Neural crest cell (in vitro differentiated cells): ENCODE results near the gene KIF4A. TPM values are rescaled to one million over a fixed set of nuclear protein-coding genes. Genes with fewer than 3 reads are reported as not detected.

Experiments used
- DNase-seq: peaks from one replicate; pipeline ENCODE4 v3.0.0; 2021; ENCODE audit warnings: low read depth, mixed read lengths, low spot score
- H3K27ac Mint-ChIP-seq: one replicate; pipeline ENCODE4 v1.8.0; 2021; ENCODE audit warnings: mild to moderate bottlenecking, mixed read lengths; ENCODE audit not compliant: unreplicated experiment
- H3K27me3 Mint-ChIP-seq: 2 replicates; pipeline ENCODE4 v1.8.0; 2021; ENCODE audit warnings: low read depth, mild to moderate bottlenecking, mixed read lengths
- H3K36me3 Mint-ChIP-seq: 2 replicates; pipeline ENCODE4 v1.8.0; 2021; ENCODE audit warnings: low read depth, mild to moderate bottlenecking, mixed read lengths
- H3K4me1 Mint-ChIP-seq: 2 replicates; pipeline ENCODE4 v1.8.0; 2021; ENCODE audit warnings: mixed read lengths
- H3K4me3 Mint-ChIP-seq: one replicate; pipeline ENCODE4 v1.8.0; 2021; ENCODE audit warnings: mild to moderate bottlenecking, mixed read lengths
- H3K9me3 Mint-ChIP-seq: 2 replicates; pipeline ENCODE4 v1.8.0; 2021; ENCODE audit warnings: mixed read lengths
- total RNA-seq: library from RNA; stranded (reverse); gene quantifications from 2 replicates; pipeline ENCODE4 v1.2.1, GENCODE V29; 2021
- TF ChIP-seq, protein P1 (sequence below): fragments of 200-600 bp; sonication (generic); conservative IDR thresholded peaks from 2 replicates; pipeline ENCODE4 v1.5.0; 2021; ENCODE audit warnings: antibody characterized with exemption, mild to moderate bottlenecking

KIF4A gene
- total RNA-seq, 1 donor from 2014 or later, result 58.5 TPM

DNA sequence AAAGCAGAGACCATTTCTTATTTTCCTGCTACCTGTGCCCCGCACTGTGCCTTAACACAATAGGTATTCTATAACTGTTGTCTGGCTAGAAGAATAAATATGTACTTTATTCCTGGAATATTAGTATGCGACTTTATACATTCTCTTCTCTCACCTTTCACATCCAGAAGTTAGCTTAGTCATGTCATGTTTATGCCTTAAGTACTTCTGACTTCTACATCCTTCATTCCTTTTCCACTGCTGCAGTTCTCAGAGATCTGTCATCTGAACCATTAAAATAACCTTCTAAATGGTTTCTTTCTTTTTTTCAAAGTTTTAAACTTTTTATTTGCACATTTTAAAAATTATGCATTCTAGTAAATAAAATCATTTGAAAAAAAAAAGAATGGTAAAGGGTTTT lies 34.4 kb downstream of the KIF4A start:
- TF ChIP-seq, protein P1, sequence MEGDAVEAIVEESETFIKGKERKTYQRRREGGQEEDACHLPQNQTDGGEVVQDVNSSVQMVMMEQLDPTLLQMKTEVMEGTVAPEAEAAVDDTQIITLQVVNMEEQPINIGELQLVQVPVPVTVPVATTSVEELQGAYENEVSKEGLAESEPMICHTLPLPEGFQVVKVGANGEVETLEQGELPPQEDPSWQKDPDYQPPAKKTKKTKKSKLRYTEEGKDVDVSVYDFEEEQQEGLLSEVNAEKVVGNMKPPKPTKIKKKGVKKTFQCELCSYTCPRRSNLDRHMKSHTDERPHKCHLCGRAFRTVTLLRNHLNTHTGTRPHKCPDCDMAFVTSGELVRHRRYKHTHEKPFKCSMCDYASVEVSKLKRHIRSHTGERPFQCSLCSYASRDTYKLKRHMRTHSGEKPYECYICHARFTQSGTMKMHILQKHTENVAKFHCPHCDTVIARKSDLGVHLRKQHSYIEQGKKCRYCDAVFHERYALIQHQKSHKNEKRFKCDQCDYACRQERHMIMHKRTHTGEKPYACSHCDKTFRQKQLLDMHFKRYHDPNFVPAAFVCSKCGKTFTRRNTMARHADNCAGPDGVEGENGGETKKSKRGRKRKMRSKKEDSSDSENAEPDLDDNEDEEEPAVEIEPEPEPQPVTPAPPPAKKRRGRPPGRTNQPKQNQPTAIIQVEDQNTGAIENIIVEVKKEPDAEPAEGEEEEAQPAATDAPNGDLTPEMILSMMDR, result no peak
- Mint-ChIP-seq H3K9me3 (no peaks in the 10 kb centered on the region), H3K27ac (no peak overlapping the region), H3K4me3 (no peak overlapping the region), H3K27me3 (no peaks in the 10 kb centered on the region), H3K4me1 (no peaks in the 10 kb centered on the region), H3K36me3 (peaks cover 3% of the 10 kb centered on the region)
- DNase-seq, result no peak

DNA sequence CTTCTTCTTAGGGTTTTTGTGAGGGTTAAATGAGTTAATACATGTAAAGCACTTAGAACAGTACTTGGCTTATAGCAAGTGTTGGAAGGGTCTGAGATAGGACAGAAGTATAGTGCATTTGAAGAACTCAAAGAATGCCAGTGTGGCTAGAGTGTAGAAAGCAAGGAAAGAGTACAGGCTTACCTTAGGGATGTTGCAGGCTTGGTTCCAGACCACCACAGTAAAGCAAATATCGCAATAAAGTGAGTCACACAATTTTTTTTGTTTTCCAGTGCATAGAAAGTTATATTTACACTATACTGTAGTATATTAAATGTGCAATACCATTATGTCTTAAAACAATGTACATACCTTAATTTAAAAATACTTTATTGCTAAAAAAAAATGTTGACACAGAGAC lies 41.3 kb downstream of the KIF4A start:
- Mint-ChIP-seq H3K4me3 (no peak overlapping the region), H3K4me1 (no peaks in the 10 kb centered on the region), H3K27me3 (no peaks in the 10 kb centered on the region), H3K27ac (no peak overlapping the region), H3K36me3 (peaks cover 5% of the 10 kb centered on the region), H3K9me3 (no peaks in the 10 kb centered on the region)
- TF ChIP-seq, protein P1, result no peak
- DNase-seq, result no peak

DNA sequence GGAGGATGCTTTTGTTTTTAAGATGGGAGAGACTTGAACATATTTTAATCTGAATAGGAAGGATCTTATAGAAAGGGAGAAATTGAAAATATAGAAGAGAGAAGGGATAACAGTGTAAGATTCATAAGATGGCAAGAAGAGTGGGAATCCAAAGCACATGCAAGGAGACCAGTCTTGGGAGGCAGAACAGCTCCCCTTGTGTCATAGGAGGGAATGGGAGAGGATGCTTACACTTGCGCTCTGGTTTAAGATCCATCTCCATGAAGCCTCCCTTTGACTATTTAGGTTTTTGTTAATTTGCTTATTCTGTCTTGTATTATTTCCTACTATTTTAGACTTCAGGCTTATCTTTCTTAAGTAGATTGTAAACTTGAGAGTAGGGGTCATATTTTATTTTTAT lies 42.7 kb downstream of the KIF4A start:
- Mint-ChIP-seq H3K4me3 (no peak overlapping the region), H3K4me1 (no peaks in the 10 kb centered on the region), H3K27ac (no peak overlapping the region), H3K9me3 (no peaks in the 10 kb centered on the region), H3K27me3 (no peaks in the 10 kb centered on the region), H3K36me3 (peaks cover 6% of the 10 kb centered on the region)
- TF ChIP-seq, protein P1, result peak; percentile 34
- no peak for DNase-seq

DNA sequence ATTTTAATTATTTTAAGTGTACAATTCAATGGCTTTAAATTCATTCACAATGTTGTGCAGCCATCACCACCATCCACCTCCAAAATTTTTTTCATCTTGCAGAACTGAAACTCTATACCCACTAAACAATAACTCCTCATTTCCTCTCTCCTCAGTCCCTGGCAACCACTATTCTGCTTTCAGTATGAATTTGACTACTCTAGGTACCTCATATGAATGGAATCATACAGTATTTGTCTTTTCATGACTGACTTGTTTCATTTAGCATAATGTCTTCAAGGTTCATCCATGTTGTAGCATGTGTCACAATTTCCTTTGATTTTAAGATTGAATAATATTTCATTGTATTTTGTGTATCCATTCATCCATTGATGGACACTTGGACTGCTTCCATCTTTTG lies 46.9 kb downstream of the KIF4A start:
- no peak for DNase-seq
- H3K36me3 Mint-ChIP-seq, result peaks cover 5% of the 10 kb centered on the region
- H3K4me3 Mint-ChIP-seq, result no peak overlapping the region
- no peaks in the 10 kb centered on the region for H3K4me1 Mint-ChIP-seq
- TF ChIP-seq, protein P1, result no peak
- H3K27ac Mint-ChIP-seq, result no peak overlapping the region
- no peaks in the 10 kb centered on the region for H3K9me3 Mint-ChIP-seq
- no peaks in the 10 kb centered on the region for H3K27me3 Mint-ChIP-seq

DNA sequence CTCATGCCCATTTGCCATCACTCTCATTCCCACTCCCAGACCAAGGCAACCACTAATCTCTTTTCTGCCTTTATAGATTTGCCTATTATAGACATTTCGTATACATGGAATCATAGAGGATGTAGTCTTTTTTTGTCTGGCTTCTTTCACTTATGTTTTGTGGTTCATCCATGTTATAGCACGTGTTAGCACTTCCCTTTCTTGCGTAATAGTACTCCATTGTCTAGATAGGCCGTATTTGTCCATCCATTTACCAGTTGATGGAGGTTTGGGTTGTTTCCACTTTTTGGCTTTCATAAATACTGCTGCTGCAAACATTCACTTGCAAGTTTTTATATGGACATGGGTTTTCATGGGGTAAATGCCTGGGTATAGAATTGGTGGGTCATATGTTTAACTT lies 48.4 kb downstream of the KIF4A start:
- H3K36me3 Mint-ChIP-seq, result peaks cover 5% of the 10 kb centered on the region
- DNase-seq, result no peak
- no peaks in the 10 kb centered on the region for H3K27me3 Mint-ChIP-seq
- H3K4me3 Mint-ChIP-seq, result no peak overlapping the region
- H3K27ac Mint-ChIP-seq, result no peak overlapping the region
- H3K9me3 Mint-ChIP-seq, result no peaks in the 10 kb centered on the region
- TF ChIP-seq, protein P1, result no peak
- no peaks in the 10 kb centered on the region for H3K4me1 Mint-ChIP-seq

DNA sequence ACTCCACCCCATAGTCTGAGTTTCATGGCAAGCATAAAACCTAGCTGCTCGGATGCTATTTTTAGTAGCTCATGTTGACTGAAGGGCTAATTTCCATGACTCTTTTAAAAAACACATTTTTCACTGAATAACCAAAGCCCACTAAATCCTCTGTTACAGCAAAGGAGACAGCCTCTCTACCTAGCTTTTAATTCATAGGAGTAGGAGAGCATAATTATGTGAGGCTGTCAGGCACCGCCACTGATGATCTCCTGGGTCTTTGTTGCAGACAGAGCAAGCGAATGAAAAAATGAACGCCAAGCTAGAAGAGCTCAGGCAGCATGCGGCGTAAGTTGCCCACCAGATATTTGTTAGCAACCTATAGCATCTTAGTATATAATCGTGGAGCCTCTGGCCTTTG lies 53.5 kb downstream of the KIF4A start:
- Mint-ChIP-seq H3K4me1 (no peaks in the 10 kb centered on the region), H3K9me3 (peaks cover 2% of the 10 kb centered on the region), H3K27ac (no peak overlapping the region)

More for the DNA sequence above, 53.5 kb downstream of the KIF4A start:
- no peak for DNase-seq
- Mint-ChIP-seq H3K36me3 (peaks cover 22% of the 10 kb centered on the region), H3K27me3 (no peaks in the 10 kb centered on the region), H3K4me3 (no peak overlapping the region)
- TF ChIP-seq, protein P1, result no peak
